CD4-positive, CD25-positive, alpha-beta regulatory T cell (primary cell): ENCODE measurements around the gene OR2AT4. TPM values are rescaled to one million over a fixed set of nuclear protein-coding genes. Genes with fewer than 3 reads are reported as not detected.
A peak's percentile ranks its signal among the peaks of the same experiment; 100 is the strongest.
"Not testable (repeated sequence)": the region's sequence is repeated elsewhere in the genome, so short reads cannot be mapped to it uniquely, and the experiment has no call there.

Experiments used
- ATAC-seq, 2 donors: fragments of 150-1000 bp; cut with Tn5 transposase; one replicate each; pipeline ENCODE4 v1.10.0; 2021; ENCODE audit warnings: low read depth in 2 of 2, moderate number of reproducible peaks in 2 of 2, moderate library complexity in 1 of 2
- DNase-seq, 3 donors: peaks; one replicate each; pipeline versions ENCODE4 v3.0.0 to v3.0.0-alpha.2; 2012 to 2022; ENCODE audit warnings: mixed read lengths in 1 of 3
- H3K27ac ChIP-seq: one replicate; pipeline ENCODE4 v1.7.0; 2013; ENCODE audit warnings: mild to moderate bottlenecking, low read length; ENCODE audit not compliant: insufficient read depth, poor library complexity, severe bottlenecking
- H3K27me3 ChIP-seq: one replicate; pipeline ENCODE4 v1.7.0; 2013; ENCODE audit warnings: low read length; ENCODE audit not compliant: control insufficient read depth, insufficient read depth
- H3K36me3 ChIP-seq: one replicate; pipeline ENCODE4 v1.7.0; 2013; ENCODE audit warnings: mild to moderate bottlenecking, low read length, moderate library complexity; ENCODE audit not compliant: control insufficient read depth, insufficient read depth
- H3K4me1 ChIP-seq: 2 replicates; pipeline ENCODE4 v1.7.0; 2013; ENCODE audit warnings: mild to moderate bottlenecking, low read length; ENCODE audit not compliant: insufficient read depth, control insufficient read depth, poor library complexity, severe bottlenecking
- H3K4me3 ChIP-seq: one replicate; pipeline ENCODE4 v1.7.0; 2013; ENCODE audit warnings: low read depth, mild to moderate bottlenecking, low read length, moderate library complexity
- H3K9me3 ChIP-seq, 2 experiments: 1 replicate in 1 of 2; 2 replicates in 1 of 2; pipeline ENCODE4 v1.7.0; 2013; ENCODE audit warnings: low read length in 2 of 2, mild to moderate bottlenecking in 1 of 2, moderate library complexity in 1 of 2; ENCODE audit not compliant: control insufficient read depth in 2 of 2
- H3K27ac Mint-ChIP-seq, 3 donors: one replicate each; pipeline ENCODE4 v1.8.0; 2020 to 2022; ENCODE audit warnings: mild to moderate bottlenecking in 3 of 3, mixed read lengths in 3 of 3, moderate library complexity in 2 of 3
- H3K27me3 Mint-ChIP-seq: one replicate; pipeline ENCODE4 v1.8.0; 2022; ENCODE audit warnings: mild to moderate bottlenecking, mixed read lengths
- H3K36me3 Mint-ChIP-seq: one replicate; pipeline ENCODE4 v1.8.0; 2020; ENCODE audit warnings: mixed read lengths
- H3K4me1 Mint-ChIP-seq, 4 donors: one replicate each; pipeline ENCODE4 v1.8.0; 2020 to 2022; ENCODE audit warnings: mixed read lengths in 4 of 4, mild to moderate bottlenecking in 1 of 4
- H3K4me3 Mint-ChIP-seq, 4 donors: one replicate each; pipeline ENCODE4 v1.8.0; 2020 to 2022; ENCODE audit warnings: mild to moderate bottlenecking in 4 of 4, mixed read lengths in 4 of 4, moderate library complexity in 3 of 4
- H3K9me3 Mint-ChIP-seq, 7 donors: one replicate each; pipeline ENCODE4 v1.8.0; 2020 to 2022; ENCODE audit warnings: mixed read lengths in 7 of 7, mild to moderate bottlenecking in 3 of 7, moderate library complexity in 2 of 7
- polyA plus RNA-seq, 4 donors: library from polyadenylated mRNA; unstranded; fragments of 300-500 nt; fragmentation: Illumina TruSeq; gene quantifications; one replicate each; pipeline ENCODE4 v1.2.3, GENCODE V29; 2021
- total RNA-seq: library from RNA; stranded (reverse); gene quantifications from one replicate; pipeline ENCODE4 v1.2.3, GENCODE V29; 2022

Gene OR2AT4
- total and polyA plus RNA-seq, 5 donors from 2014 or later, result not detected

DNA sequence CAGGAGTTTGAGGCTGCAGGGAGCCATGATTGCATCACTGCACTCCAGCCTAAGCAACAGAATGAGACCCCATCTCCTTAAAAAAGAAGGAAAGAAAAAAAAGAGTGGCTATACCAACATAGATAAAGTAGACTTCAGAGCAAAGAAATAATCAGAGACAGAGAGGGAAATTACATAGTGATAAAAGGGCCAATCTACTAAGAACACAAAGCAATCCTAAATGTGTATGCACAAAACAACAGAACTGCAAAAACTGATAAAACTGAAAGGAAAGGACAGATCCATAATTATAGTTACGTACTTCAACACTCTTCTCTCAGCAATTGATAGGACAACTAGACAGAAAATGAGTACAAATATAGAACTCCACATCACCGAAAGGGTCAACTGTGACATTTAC is 17.8 kb upstream of the OR2AT4 start:
- H3K9me3 ChIP-seq, result peaks cover 18 to 20% of the 10 kb centered on the region in 2 experiments
- Mint-ChIP-seq H3K27ac (no peak overlapping the region), H3K4me3 (no peak overlapping the region), H3K36me3 (no peaks in the 10 kb centered on the region), H3K27me3 (peaks cover 29% of the 10 kb centered on the region), H3K9me3 (peaks cover 0 to 32% (median 16%) of the 10 kb centered on the region in 7 donors), H3K4me1 (no peaks in the 10 kb centered on the region)
- DNase-seq, result no peak
- ATAC-seq, result no peak
- no peak overlapping the region for H3K4me3 ChIP-seq
- H3K4me1 ChIP-seq, result no peaks in the 10 kb centered on the region
- H3K36me3 ChIP-seq, result no peaks in the 10 kb centered on the region
- peaks cover 6% of the 10 kb centered on the region for H3K27me3 ChIP-seq
- H3K27ac ChIP-seq, result no peak overlapping the region

DNA sequence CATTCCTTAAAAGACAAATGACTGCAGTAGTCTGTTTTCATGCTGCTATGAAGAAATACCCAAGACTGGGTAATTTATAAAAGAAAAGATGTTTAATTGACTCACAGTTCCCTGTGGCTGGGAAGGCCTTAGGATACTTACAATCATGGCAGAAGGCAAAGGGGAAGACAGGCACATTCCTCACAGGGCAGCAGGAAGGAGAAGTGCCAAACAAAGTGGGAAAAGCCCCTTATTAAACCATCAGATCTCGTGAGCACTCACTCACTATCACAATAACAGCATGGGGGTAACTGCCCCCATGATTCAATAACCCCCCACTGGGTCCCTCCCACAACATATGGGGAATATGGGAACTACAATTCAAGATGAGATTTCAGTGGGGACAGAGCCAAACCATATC is 16.4 kb upstream of the OR2AT4 start:
- no peaks in the 10 kb centered on the region for H3K36me3 ChIP-seq
- no peaks in the 10 kb centered on the region for H3K36me3 Mint-ChIP-seq
- peaks cover 14 to 17% of the 10 kb centered on the region in 2 experiments for H3K9me3 ChIP-seq
- H3K4me1 ChIP-seq, result no peaks in the 10 kb centered on the region
- no peak overlapping the region for H3K4me3 Mint-ChIP-seq
- peaks cover 6% of the 10 kb centered on the region for H3K27me3 ChIP-seq
- no peak overlapping the region for H3K27ac ChIP-seq
- H3K4me3 ChIP-seq, result no peak overlapping the region
- H3K27me3 Mint-ChIP-seq, result peaks cover 31% of the 10 kb centered on the region
- no peak overlapping the region for H3K27ac Mint-ChIP-seq
- H3K4me1 Mint-ChIP-seq, result no peaks in the 10 kb centered on the region
- no peak for DNase-seq
- H3K9me3 Mint-ChIP-seq, result peaks cover 0 to 23% (median 18%) of the 10 kb centered on the region in 7 donors
- ATAC-seq, result no peak

DNA sequence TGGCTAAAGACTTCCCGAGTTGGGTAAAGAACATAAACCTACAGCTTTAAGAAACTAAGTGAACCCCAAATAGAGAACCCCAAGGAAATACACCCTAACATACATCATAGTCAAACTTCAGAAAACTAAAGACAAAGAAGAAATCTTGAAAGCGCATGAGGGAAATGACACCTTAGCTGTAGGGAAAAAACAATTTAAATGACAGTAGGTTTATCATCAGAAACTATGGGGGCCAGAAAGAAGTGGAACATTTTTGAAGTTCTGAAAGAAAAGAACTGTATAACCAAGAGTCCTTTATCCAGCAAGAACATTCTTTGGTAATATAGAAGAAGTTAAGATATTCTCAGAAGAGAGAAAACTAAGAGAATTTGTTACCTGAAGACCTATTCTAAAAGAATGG is 15.5 kb upstream of the OR2AT4 start:
- H3K27ac ChIP-seq, result no peak overlapping the region
- ATAC-seq, result no peak
- peaks cover 0 to 23% (median 18%) of the 10 kb centered on the region in 7 donors for H3K9me3 Mint-ChIP-seq

DNA sequence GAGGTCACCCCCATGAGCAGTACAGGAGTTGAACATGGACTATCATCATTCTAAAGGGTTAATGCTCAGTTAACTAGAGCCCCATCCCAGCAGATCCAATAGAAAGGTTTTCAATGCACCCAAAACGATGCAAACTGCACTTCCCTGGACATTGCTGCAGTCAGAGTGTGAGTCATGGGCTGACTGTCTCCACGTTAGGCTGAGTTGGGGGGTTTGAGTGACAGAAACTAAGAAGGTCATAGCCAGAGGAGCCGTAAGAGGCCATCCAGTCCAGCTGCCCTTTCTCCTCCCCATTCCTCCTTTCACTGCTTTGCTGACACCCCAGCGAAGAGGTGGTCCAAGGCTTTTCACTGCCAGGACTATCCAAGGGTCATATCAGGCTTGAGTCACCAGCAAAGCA is 10.5 kb upstream of the OR2AT4 start:
- H3K27me3 Mint-ChIP-seq, result peaks cover 20% of the 10 kb centered on the region
- H3K9me3 Mint-ChIP-seq, result peaks cover 0 to 15% (median 7%) of the 10 kb centered on the region in 7 donors
- peaks cover 4% of the 10 kb centered on the region for H3K27me3 ChIP-seq
- no peak overlapping the region for H3K4me3 Mint-ChIP-seq
- H3K36me3 Mint-ChIP-seq, result no peaks in the 10 kb centered on the region
- no peak overlapping the region for H3K27ac Mint-ChIP-seq
- no peak overlapping the region for H3K27ac ChIP-seq
- H3K4me1 ChIP-seq, result no peaks in the 10 kb centered on the region
- H3K36me3 ChIP-seq, result no peaks in the 10 kb centered on the region
- ATAC-seq (no peak), DNase-seq (no peak)
- no peak overlapping the region for H3K4me3 ChIP-seq
- peaks cover 0 to 3% (median 0%) of the 10 kb centered on the region in 4 donors for H3K4me1 Mint-ChIP-seq
- H3K9me3 ChIP-seq, result peaks cover 8 to 9% of the 10 kb centered on the region in 2 experiments

More for the DNA sequence above, 15.5 kb upstream of the OR2AT4 start:
- Mint-ChIP-seq H3K4me1 (no peaks in the 10 kb centered on the region), H3K4me3 (no peak overlapping the region), H3K27me3 (peaks cover 34% of the 10 kb centered on the region), H3K27ac (no peak overlapping the region), H3K36me3 (no peaks in the 10 kb centered on the region)
- Histone ChIP-seq H3K4me3 (no peak overlapping the region), H3K4me1 (no peaks in the 10 kb centered on the region), H3K9me3 (peaks cover 14 to 17% of the 10 kb centered on the region in 2 experiments), H3K27me3 (peaks cover 4% of the 10 kb centered on the region), H3K36me3 (no peaks in the 10 kb centered on the region)
- DNase-seq, result no peak

DNA sequence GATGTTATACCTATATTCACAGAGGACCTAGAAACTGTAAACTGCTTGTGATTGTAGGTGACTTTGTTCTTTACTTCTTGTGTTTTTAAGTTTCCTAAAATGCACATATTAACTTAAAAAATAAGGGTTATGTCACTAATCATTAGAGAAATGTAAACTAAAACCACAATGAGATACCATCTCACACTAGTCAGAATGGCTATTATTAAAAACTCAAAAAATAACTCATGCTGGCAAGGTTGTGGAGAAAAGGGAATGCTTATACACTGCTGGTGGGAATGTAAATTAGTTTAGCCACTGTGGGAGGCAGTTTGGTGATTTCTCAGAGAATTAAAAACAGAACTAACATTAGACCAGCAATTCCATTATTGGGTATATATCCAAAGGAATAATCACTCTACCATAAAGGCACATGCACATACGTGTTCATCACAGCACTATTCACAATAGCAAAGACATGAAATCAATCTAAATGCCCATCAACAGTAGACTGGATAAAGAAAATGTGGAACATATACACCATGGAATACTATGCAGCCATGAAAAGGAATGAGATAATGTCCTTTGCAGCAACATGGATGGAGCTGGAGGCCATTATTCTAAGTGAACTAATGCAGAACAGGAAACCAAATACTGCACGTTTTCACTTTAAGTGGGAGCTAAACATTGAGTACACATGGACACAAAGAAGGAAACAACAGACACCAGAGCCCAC is 9.4 kb upstream of the OR2AT4 start:
- H3K36me3 Mint-ChIP-seq, H3K4me3 Mint-ChIP-seq, H3K27ac Mint-ChIP-seq, DNase-seq, ATAC-seq, H3K36me3 ChIP-seq, H3K4me1 Mint-ChIP-seq, H3K27ac ChIP-seq, H3K4me1 ChIP-seq, H3K27me3 ChIP-seq, H3K4me3 ChIP-seq, H3K9me3 ChIP-seq: not testable (repeated sequence)
- peaks cover 0 to 15% (median 5%) of the 10 kb centered on the region in 7 donors for H3K9me3 Mint-ChIP-seq
- H3K27me3 Mint-ChIP-seq, result peaks cover 23% of the 10 kb centered on the region

DNA sequence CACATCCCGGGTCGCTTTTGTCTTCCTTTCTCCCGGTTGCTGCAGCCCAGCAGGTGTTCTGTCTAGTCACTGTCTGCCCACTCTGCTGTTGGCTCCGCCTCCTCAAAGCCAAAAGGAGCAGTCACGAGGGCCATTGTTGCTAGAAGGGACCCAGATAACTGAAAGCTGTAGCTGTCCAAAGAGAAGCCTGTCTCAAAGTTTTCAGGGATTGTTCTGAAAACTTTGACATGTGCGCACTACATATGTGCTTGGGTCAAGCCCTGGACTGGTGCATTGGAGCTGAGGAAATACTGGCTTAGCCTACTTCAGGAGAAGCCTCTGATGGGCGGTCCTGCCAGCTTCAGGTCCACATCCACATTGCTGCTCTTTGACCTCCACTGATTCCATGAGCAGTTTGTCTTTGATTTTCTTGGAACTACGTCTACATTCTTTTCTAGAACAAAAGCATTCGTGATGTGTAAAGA is 8.8 kb upstream of the OR2AT4 start:
- no peak overlapping the region for H3K4me3 Mint-ChIP-seq
- H3K27me3 ChIP-seq, result peaks cover 4% of the 10 kb centered on the region
- H3K27ac ChIP-seq, result no peak overlapping the region
- H3K4me1 Mint-ChIP-seq, result peaks cover 0 to 3% (median 0%) of the 10 kb centered on the region in 4 donors
- H3K27ac Mint-ChIP-seq, result no peak overlapping the region
- H3K36me3 Mint-ChIP-seq, result no peaks in the 10 kb centered on the region
- no peaks in the 10 kb centered on the region for H3K4me1 ChIP-seq
- peaks cover 0 to 3% of the 10 kb centered on the region in 2 experiments for H3K9me3 ChIP-seq
- no peak overlapping the region for H3K4me3 ChIP-seq
- peaks cover 0 to 10% (median 2%) of the 10 kb centered on the region in 7 donors for H3K9me3 Mint-ChIP-seq
- peaks cover 27% of the 10 kb centered on the region for H3K27me3 Mint-ChIP-seq
- H3K36me3 ChIP-seq, result no peaks in the 10 kb centered on the region
- no peak for ATAC-seq
- no peak for DNase-seq

DNA sequence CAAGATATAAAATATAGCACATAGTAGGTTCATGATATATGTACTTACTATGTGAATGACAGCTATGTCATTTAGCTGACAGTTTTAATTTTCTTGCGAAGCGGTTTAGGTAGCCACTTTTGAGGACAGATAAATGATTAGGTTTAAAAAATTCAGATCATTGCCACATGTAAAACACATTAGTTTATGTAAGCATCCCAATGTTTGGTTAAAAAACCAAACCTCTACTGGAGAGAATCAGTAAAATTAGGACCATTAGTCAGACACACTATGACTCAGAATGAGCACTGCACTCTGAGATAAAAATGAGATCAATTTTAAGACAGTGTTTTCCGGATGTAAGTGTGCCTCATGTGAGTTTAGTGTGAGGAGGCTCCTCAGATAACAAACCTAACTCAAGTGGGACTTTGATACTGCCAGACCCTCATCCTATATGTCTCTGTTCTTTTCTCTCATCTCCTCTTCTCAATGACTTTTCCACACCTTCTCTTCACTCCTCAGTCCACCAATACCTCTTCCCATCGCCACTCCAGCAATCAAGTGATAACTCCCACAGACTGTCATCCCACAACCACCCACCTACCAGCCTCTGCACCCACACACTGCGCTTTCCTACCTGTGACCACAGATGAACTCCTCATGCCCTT is 6.8 kb upstream of the OR2AT4 start:
- Histone ChIP-seq H3K9me3 (no peaks in the 10 kb centered on the region), H3K27ac (no peak overlapping the region), H3K4me3 (no peak overlapping the region), H3K4me1 (no peaks in the 10 kb centered on the region), H3K36me3 (no peaks in the 10 kb centered on the region), H3K27me3 (peaks cover 4% of the 10 kb centered on the region)
- ATAC-seq (no peak), DNase-seq (peak in 1 of 3 donors; percentile 12)
- H3K36me3 Mint-ChIP-seq, result no peaks in the 10 kb centered on the region
- peaks cover 0 to 5% (median 2%) of the 10 kb centered on the region in 7 donors for H3K9me3 Mint-ChIP-seq
- no peak overlapping the region for H3K4me3 Mint-ChIP-seq
- H3K27me3 Mint-ChIP-seq, result peaks cover 27% of the 10 kb centered on the region
- peaks cover 0 to 3% (median 0%) of the 10 kb centered on the region in 4 donors for H3K4me1 Mint-ChIP-seq
- H3K27ac Mint-ChIP-seq, result no peak overlapping the region
